ENCODE measurements around the gene COL17A1.

Gene COL17A1

GRCh38 chr10:104038537-104038936, 47.1 kb downstream of the COL17A1 start:
- no peak overlapping the region for H3K4me3 ChIP-seq (ENCODE audit: low read depth, low read length)
- in situ Hi-C loops (cut with HindIII; ENCODE audit: low sequenced_read_pairs) = no loop called here
- no peak for DNase-seq (ENCODE audit: low read depth, low spot score)
- TF ChIP-seq, protein P1, sequence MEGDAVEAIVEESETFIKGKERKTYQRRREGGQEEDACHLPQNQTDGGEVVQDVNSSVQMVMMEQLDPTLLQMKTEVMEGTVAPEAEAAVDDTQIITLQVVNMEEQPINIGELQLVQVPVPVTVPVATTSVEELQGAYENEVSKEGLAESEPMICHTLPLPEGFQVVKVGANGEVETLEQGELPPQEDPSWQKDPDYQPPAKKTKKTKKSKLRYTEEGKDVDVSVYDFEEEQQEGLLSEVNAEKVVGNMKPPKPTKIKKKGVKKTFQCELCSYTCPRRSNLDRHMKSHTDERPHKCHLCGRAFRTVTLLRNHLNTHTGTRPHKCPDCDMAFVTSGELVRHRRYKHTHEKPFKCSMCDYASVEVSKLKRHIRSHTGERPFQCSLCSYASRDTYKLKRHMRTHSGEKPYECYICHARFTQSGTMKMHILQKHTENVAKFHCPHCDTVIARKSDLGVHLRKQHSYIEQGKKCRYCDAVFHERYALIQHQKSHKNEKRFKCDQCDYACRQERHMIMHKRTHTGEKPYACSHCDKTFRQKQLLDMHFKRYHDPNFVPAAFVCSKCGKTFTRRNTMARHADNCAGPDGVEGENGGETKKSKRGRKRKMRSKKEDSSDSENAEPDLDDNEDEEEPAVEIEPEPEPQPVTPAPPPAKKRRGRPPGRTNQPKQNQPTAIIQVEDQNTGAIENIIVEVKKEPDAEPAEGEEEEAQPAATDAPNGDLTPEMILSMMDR (IDR thresholded peaks at IDR 0.05; ENCODE audit: low read depth, low read length) = no peak

DNA sequence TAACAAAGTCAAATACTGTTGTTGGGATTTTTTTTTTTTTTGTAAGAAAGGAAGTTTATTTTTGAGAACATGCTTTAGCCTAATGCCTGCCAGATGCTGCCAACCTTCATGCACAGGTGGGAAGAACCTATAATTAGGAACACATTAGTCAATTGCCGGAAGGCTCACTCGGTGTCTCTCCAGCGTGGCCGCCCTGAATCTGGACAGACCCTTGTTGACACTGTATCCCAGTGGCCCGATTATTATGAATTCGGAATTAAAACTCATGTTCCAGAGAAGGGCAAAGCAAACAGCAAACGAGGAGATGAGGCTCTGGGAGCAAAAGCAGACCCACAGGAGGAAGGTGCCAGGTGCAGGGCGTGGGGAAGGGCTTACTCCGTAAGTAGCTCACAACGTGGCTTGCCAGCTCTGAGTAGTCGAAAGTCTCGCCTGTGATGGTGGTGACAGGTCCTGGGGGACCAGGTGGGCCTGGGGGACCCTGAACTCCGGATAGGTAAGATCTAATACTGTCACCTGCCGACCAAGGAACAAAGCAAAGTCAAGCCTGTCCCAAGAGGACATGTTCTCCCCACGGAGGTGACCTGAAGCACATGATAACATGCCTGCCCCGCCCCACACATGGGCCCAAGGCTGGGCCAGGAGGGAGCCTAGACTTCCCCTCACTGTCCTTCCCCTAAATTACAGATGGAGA, 48.3 kb downstream of the COL17A1 start:
- in situ Hi-C loops (cut with HindIII; ENCODE audit: low sequenced_read_pairs) = no loop called here

GRCh38 chr10:104036518-104037260, 49.0 kb downstream of the COL17A1 start:
- in situ Hi-C loops (cut with HindIII; ENCODE audit: low sequenced_read_pairs) = no loop called here
- no peak for DNase-seq (ENCODE audit: low read depth, low spot score)
- TF ChIP-seq, protein P1 (IDR thresholded peaks at IDR 0.05; ENCODE audit: low read depth, low read length) = no peak
- no peak overlapping the region for H3K4me3 ChIP-seq (ENCODE audit: low read depth, low read length)

More for the DNA sequence above, 48.3 kb downstream of the COL17A1 start:
- TF ChIP-seq, protein P1 (IDR thresholded peaks at IDR 0.05; ENCODE audit: low read depth, low read length) = no peak
- no peak for DNase-seq (ENCODE audit: low read depth, low spot score)
- H3K4me3 ChIP-seq (ENCODE audit: low read depth, low read length) = no peak overlapping the region

- in situ Hi-C loops (cut with HindIII; ENCODE audit: low sequenced_read_pairs) = no loop called here
- TF ChIP-seq, protein P1 (IDR thresholded peaks at IDR 0.05; ENCODE audit: low read depth, low read length) = no peak
- no peak overlapping the region for H3K4me3 ChIP-seq (ENCODE audit: low read depth, low read length)
- no peak for DNase-seq (ENCODE audit: low read depth, low spot score)
Measured at GRCh38 chr10:104036069-104036384, 49.7 kb downstream of the COL17A1 start.

DNA sequence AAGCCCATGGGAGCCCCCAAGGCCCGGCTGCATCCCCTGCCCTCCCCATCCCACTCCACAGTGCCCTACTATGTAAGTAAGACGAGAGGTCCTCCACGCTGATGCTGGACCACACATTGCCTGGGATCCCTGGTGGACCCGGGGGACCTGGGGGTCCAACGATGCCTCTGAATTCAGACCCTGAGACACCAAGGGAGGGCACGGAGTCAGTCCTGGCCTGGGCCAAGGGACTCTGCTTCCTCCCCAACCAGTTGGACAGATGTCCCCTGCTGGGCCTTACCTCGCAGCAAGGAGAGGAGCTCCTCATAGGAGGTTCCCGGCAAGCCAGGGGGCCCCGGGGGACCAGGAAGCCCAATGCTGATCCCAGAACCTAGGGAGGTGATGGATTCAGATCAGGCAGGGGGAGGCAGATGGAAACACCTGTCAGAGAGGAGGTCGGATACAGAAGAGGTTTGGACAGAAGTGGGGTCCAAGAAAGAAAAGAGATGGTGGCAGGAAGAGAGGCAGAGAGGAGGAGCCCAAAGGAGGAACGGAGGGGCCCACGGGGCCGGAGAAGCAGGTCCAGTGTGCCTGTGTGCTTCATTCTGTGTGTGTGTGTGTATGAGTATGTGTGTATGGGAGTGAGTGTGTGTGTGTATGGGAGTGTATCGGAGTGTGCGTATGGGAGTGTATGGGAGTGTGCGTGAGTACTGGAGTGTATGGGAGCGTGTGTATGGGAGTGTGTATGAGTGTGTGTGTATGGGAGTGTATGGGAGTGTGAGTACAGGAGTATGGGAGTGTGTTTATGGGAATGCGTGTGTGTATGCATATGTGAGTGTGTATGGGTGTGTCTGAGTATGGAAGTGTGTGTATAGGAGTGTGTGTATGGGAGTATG, 50.2 kb downstream of the COL17A1 start:
- no peak overlapping the region for H3K4me3 ChIP-seq (ENCODE audit: low read depth, low read length)
- in situ Hi-C loops (cut with HindIII; ENCODE audit: low sequenced_read_pairs) = no loop called here
- TF ChIP-seq, protein P1 (IDR thresholded peaks at IDR 0.05; ENCODE audit: low read depth, low read length) = no peak
- no peak for DNase-seq (ENCODE audit: low read depth, low spot score)

- in situ Hi-C loops (cut with HindIII; ENCODE audit: low sequenced_read_pairs) = no loop called here
- TF ChIP-seq, protein P1 (IDR thresholded peaks at IDR 0.05; ENCODE audit: low read depth, low read length) = no peak
Measured at GRCh38 chr10:104034401-104035193, 51.1 kb downstream of the COL17A1 start.

More at GRCh38 chr10:104034401-104035193, 51.1 kb downstream of the COL17A1 start:
- no peak overlapping the region for H3K4me3 ChIP-seq (ENCODE audit: low read depth, low read length)
- no peak for DNase-seq (ENCODE audit: low read depth, low spot score)
